ENCODE measurements around the gene SRRM3.
"Not testable (repeated sequence)": the region's sequence is repeated elsewhere in the genome, so short reads cannot be mapped to it uniquely, and the experiment has no call there.

GRCh38 chr7:76271384-76271783 lies 69.7 kb downstream of the SRRM3 start:
- TF ChIP-seq CTCF (IDR thresholded peaks at IDR 0.05); RXRA (IDR thresholded peaks at IDR 0.05; ENCODE audit: borderline replicate concordance, low read depth); RFX5 (IDR thresholded peaks at IDR 0.05; ENCODE audit: low read length); MEF2A (IDR thresholded peaks at IDR 0.05; ENCODE audit: borderline replicate concordance, low read depth); EZH2phosphoT487 (IDR thresholded peaks at IDR 0.05; ENCODE audit: borderline replicate concordance, low read depth); NFIC (IDR thresholded peaks at IDR 0.05; ENCODE audit: borderline replicate concordance): not testable (repeated sequence)
- TF ChIP-seq, protein P1, sequence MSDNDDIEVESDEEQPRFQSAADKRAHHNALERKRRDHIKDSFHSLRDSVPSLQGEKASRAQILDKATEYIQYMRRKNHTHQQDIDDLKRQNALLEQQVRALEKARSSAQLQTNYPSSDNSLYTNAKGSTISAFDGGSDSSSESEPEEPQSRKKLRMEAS (IDR thresholded peaks at IDR 0.05; ENCODE audit: low read depth) = not testable (repeated sequence)
